GM21423 (cell line): ENCODE measurements around the gene TMEM129.
A peak's percentile ranks its signal among the peaks of the same experiment; 100 is the strongest.

Source experiments
- ATAC-seq: cut with Tn5 transposase; IDR thresholded peaks from one replicate; pipeline ENCODE4 v1.9.1; 2021; ENCODE audit warnings: mild to moderate bottlenecking, moderate library complexity; ENCODE audit not compliant: unreplicated experiment

The TMEM129 gene

GRCh38 chr4:1758306-1759121, 37.4 kb upstream of the TMEM129 start:
- ATAC-seq: no peak

GRCh38 chr4:1757836-1758235, 36.7 kb upstream of the TMEM129 start:
- ATAC-seq: no peak

- no peak for ATAC-seq
These were observed 36.0 kb upstream of the TMEM129 start for GRCh38 chr4:1756893-1757779.

DNA sequence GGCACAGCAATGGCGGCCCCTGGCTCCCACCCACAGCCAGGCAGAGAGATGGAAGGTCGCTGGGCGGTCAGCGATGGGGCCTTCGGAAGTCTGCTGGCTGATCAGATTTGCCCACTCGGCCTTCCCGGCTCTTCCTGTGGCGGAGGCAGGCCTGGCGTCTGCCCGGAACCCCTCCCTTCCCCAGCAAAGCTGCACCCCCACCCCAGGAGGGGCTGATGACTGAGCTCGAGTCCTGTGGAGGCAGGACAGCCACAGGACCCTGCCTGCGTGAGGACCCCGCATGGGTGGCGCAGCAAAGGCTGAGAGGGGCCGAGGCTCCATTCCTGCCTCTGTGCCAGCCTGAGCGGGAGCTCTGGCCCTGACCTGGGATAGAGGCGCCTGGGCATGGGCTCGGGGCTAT, 35.0 kb upstream of the TMEM129 start:
- no peak for ATAC-seq

- ATAC-seq: no peak
These were observed 34.2 kb upstream of the TMEM129 start for GRCh38 chr4:1755297-1755696.

DNA sequence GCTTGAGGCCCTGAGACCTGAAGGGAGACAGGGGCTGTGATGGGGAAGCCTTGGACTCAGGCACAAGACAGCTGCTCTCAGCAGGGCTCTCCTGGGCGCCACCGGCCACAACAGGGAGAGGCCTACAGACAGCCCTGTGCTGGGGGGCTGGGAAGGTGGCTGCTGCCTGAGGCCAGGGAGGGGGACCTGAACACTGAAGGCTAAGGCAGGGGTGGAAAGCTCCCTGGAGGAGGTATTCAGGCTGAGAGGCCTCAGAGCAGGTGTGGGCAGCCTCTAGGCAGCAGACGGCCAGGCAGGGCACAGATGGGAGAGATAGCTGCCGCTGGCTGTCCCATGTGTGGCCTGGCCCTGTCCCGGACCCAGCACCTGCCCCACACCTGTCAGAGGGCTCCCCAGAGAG, 33.2 kb upstream of the TMEM129 start:
- ATAC-seq: no peak

DNA sequence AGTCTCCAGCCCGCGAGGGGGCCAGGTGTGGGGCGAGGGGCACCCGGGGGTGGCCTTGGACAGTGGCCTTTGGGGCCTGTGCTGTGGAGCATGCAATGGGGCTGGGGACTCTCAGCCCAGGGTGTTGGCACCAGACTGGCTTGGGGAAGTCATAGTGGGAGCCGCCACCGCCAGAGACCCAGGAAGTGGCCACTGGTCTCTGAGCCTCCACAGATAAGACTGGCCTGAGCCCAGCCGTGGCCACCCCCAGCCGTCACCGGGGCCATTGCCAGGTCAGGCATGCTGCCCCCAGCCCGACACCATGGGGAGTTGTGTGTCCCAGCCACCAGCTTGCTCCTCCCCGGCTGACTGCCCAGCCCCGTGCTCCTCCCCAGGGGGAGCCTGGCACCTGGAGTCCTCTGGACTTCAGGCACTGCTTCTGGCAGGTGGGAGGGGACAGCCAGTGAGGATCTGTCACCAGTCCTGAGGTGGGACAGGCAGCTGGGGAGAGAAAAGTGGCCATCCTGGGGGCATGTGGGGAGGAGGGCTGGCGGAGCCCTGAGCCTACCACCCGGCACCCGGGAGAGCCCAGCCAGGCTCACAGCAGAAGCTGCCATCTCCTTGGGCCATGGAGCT, 32.7 kb upstream of the TMEM129 start:
- no peak for ATAC-seq

DNA sequence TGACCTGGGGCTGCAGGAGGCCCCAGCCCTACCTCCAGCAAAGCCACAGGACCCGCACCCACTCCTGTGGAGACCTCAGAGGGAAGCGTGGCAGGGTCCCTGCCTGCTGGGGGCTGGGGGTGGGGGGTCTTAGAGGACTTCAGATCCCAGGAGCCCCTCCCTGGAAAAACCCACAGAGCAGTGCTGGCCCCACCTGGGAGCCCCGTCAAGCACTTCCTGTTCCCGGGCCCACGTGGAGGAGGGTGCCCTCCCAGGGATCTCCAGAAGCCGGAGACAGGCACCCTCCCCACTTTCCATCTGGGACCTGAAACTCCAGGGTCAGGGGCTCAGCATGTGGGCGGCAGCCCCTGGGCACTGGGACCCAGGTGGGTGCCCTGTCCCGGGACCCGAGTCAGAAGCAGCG, 32.2 kb upstream of the TMEM129 start:
- no peak for ATAC-seq

DNA sequence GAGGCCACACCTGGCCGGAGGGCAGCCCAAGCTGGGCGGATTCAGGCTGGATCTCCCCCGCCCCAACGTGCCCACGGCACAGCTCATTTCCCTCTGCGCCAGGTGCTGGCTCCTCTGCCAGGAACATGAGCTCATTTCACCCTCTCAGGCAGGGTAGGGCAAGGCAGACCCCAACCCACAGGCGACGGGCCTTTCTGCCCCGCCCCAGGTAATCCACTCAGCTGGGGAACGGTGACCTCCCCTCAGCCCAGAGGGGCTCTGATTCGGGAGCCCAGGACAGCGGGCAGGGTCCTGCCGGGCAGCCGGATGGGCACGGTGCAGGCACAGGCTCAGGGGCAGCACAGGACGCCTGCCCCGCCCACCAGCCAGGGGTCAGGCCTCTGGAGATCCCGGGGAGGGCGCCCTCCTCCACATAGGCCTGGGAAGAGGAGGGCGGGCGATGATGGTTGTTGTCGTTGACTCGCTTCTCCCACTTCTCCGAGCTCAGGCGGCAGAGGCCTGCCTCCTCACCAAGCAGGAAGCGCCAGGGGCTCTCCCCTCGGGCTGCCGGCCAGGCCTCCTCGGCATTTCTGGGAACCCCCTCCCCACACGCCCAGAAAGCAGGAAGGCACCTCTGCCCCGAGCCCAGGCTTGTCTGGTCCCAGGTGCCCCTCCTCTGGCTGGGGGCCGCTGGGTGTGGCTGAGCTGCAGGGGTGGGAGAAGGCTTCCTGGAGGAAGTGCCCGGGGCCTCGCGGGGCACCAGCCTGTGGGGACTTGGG, 31.3 kb upstream of the TMEM129 start:
- no peak for ATAC-seq

DNA sequence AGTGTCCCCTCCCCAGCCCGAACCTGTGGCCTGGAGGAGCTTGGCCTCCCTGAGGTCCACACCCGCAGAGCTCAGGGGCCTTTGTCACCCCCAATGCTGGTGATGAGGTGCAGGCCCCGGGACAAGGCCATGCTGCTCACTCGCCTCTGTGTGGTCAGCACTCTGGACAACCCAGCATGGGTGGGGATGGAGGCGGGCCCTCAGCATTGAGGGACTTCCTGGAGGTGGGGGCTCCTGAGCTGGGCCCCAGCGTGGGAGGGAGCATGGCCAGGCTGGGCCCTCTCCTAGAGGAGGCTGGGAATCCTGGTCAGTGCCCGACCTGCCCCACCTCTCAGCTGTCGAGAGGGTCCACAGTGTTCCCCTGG, 30.8 kb upstream of the TMEM129 start:
- ATAC-seq: no peak

DNA sequence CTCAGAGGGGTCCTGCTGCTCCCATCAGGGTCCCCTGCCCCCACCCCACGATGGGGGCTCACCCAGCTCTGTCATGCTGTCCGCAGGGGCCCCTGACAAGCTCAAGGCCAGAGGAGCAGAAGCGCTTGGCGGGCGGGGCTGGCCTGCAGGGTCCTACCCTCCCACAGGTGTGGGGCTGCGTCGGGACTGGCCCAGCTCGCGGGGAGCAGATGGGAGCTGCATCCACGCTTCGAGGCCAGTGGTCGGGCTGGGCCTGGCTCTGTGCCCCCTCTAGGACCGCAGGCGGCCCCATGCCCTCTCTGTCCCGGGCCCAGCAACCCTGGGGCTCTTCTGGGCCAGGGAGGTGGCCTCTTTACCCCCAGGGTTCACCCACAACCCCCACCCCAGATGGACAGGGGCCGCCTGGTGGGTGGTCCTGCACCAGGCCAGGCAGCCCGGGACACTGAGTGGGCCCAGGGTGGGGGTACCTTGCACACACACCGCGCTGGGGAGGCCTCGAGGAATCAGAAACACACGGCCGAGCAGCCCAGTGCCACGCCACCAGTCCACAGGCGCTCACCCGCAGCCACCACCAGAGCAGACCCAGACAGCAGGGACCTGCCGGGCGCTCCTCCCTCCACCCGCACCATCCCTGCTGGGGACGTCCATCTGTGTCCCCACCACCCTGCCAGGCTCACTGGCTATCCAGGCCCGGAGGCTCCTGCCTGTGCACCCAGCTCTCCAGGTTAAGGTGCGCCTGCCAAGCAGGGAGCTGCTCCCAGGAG, 30.2 kb upstream of the TMEM129 start:
- ATAC-seq: no peak

DNA sequence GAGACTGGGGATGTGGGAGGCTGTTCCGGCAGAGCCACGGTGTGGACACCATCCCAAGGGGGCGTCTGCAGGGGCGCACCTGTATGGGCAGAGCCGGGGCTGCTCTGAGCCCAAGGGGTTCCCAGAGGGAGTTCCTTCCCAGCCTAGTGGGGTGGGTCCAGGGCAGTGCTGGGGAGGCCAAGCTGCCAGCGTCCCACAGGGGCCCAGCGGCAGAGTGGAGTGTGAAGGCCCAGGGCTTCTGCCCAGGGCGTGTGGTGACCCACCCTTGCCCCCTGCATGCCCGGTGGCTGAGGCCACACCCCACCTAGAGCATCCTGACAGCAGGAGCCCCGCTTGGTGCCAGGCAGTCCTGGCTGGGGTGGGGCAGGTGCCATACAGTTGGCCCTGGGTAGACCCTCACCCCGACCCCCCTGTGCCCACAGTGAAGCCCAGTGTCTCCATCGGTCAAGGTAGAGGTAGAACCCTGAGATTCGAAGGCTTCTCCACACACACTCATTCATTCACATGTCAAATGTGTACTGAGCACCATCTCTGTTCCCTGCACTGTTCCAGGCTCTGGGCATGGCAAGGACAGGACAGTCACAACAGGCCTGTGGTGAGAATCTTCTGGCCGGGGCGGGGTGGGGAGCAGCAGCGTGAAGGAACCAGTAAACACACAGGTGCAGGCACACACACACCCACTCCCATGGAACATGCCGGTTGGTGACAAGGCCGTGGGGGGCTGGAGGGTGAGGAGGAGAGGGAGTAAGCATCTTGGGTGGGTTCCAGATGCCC, 29.4 kb upstream of the TMEM129 start:
- no peak for ATAC-seq

GRCh38 chr4:1749826-1750225, 28.7 kb upstream of the TMEM129 start:
- ATAC-seq: no peak

DNA sequence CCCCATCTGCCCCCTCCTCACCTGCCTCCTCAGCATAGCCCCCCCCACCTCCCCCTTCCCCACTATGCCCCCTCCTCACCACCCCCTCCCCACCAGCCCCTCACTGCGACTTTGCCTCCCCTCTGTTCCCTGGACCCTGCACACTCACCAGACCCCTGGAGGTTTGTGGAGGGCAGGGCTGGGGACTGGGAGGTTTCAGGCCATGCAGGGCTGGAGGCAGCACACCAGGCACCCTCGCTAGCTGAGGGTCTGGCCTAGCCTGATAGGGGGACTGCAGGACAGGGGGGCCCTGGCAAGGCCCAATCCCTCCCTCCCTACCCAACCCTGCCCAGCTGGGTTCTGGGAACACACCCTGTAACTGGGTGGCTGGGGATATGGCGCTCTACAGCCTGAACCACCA, 28.2 kb upstream of the TMEM129 start:
- no peak for ATAC-seq

DNA sequence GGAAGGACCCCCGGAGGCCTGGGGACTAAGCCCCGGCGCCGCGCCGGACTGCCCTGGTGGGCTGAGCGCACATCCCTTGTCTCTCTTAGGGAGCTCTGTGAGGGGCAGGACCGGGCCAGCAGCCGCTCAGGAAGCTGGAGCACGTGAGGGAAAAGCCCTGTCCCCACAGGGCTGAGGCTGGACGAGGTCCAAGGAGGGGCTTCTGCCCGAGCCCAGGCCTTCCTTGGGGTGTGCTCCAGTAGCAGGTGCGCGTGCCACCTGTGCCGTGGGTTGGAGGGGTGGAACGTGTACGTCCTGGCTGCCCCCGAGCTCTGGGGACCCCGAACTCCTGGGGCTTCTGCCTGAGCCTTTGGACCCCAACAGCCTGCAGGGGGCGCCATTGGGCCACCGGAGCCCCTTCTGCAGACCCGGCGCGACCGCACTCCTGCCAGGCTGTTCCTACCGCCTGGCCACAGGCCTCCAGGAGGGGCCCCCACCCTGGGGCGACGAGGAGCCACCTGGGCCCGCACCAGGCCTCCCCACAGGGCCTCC, 27.4 kb upstream of the TMEM129 start:
- no peak for ATAC-seq

- ATAC-seq: no peak
These were observed 26.5 kb upstream of the TMEM129 start for GRCh38 chr4:1747603-1747967.

GRCh38 chr4:1746919-1747602, 25.9 kb upstream of the TMEM129 start:
- ATAC-seq: no peak

DNA sequence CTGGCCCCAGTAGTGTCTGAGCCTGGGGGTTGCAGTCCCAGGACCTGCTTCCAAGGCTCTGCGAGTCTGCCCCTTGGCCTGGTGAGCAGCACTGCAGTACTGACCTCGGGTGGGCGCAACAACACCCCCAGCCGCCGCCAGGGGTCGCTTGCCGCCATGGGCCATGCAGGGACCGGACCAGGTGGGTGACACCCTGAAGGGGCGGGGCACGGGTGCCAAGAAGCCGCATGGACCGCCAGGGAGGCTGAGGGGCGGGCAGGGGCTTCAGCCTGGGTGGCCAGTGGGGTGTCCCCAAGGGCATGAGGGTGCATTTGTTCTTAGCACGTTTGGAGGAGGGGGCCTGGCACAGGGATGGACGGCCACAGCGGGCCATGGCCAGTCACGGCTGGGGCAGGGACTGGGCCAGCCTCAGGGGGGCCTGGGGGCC, 25.2 kb upstream of the TMEM129 start:
- ATAC-seq: peak; percentile 65

- ATAC-seq: no peak
These were observed 24.6 kb upstream of the TMEM129 start for GRCh38 chr4:1745697-1746096.
